SK-N-SH treated with all-trans-retinoic acid at 6 μM for 48 hours (cell line): Measurements from ENCODE around the gene C12orf54.

Source experiments
- ATAC-seq: fragments of 200-7000 bp; cut with Tn5 transposase; 3 replicates; pipeline ENCODE4 v1.9.1; 2020; ENCODE audit warnings: mild to moderate bottlenecking, moderate library complexity
- ARNTL ChIP-seq: fragments of 450-650 bp; formaldehyde crosslinking; IDR thresholded peaks from 2 replicates; pipeline ENCODE4 v1.5.0; 2020; ENCODE audit warnings: low read depth, mild to moderate bottlenecking, moderate library complexity, borderline replicate concordance
- BACH2 ChIP-seq: fragments of 250-450 bp; sonication (Bioruptor Pico); IDR thresholded peaks from 2 replicates; pipeline ENCODE4 v1.9.0; 2021; ENCODE audit warnings: mild to moderate bottlenecking, borderline replicate concordance
- CREB5 ChIP-seq: fragments of 250-450 bp; sonication (Bioruptor Pico); IDR thresholded peaks from 2 replicates; pipeline ENCODE4 v1.5.1; 2020; ENCODE audit warnings: low read depth, mild to moderate bottlenecking, moderate library complexity
- CSDC2 ChIP-seq: fragments of 250-450 bp; sonication (Bioruptor Pico); IDR thresholded peaks from 2 replicates; pipeline ENCODE4 v1.5.0; 2020; ENCODE audit warnings: mild to moderate bottlenecking, moderate library complexity
- CSRNP3 ChIP-seq: fragments of 250-450 bp; sonication (Bioruptor Pico); IDR thresholded peaks from 2 replicates; pipeline ENCODE4 v1.5.1; 2021; ENCODE audit warnings: mild to moderate bottlenecking, moderate library complexity
- ESRRG ChIP-seq: fragments of 250-450 bp; sonication (Bioruptor Pico); IDR thresholded peaks from 2 replicates; pipeline ENCODE4 v1.6.1; 2021; ENCODE audit warnings: mild to moderate bottlenecking
- ISL1 ChIP-seq: fragments of 250-450 bp; sonication (Bioruptor Pico); IDR thresholded peaks from 2 replicates; pipeline ENCODE4 v2.1.2; 2022; ENCODE audit warnings: mild to moderate bottlenecking, moderate library complexity
- OSR1 ChIP-seq: fragments of 250-450 bp; sonication (Bioruptor Pico); IDR thresholded peaks from 2 replicates; pipeline ENCODE4 v1.8.0; 2022; ENCODE audit warnings: moderate library complexity, mild to moderate bottlenecking, inconsistent platforms
- PATZ1 ChIP-seq: fragments of 250-450 bp; sonication (Bioruptor Pico); IDR thresholded peaks from 2 replicates; pipeline ENCODE4 v1.8.0; 2020; ENCODE audit warnings: mild to moderate bottlenecking, moderate library complexity, borderline replicate concordance
- RARB ChIP-seq: fragments of 250-450 bp; sonication (Bioruptor Pico); IDR thresholded peaks from 2 replicates; pipeline ENCODE4 v1.8.0; 2021; ENCODE audit warnings: mild to moderate bottlenecking, moderate library complexity
- SNAI2 ChIP-seq: fragments of 250-450 bp; sonication (Bioruptor Pico); IDR thresholded peaks from 2 replicates; pipeline ENCODE4 v1.5.0; 2020; ENCODE audit warnings: mild to moderate bottlenecking, moderate library complexity
- TCF4 ChIP-seq: fragments of 250-450 bp; sonication (Bioruptor Pico); IDR thresholded peaks from 2 replicates; pipeline ENCODE4 v1.8.0; 2021; ENCODE audit warnings: mild to moderate bottlenecking, moderate library complexity, borderline replicate concordance
- TOX ChIP-seq: fragments of 250-450 bp; sonication (Bioruptor Pico); IDR thresholded peaks from 2 replicates; pipeline ENCODE4 v1.8.0; 2021; ENCODE audit warnings: mild to moderate bottlenecking, moderate library complexity, borderline replicate concordance
- ZC3H10 ChIP-seq: fragments of 250-450 bp; sonication (Bioruptor Pico); IDR thresholded peaks from 2 replicates; pipeline ENCODE4 v1.5.1; 2021; ENCODE audit warnings: mild to moderate bottlenecking, moderate library complexity
- ZFP3 ChIP-seq: fragments of 250-450 bp; sonication (Bioruptor Pico); IDR thresholded peaks from 2 replicates; pipeline ENCODE4 v1.5.0; 2020; ENCODE audit warnings: mild to moderate bottlenecking, moderate library complexity
- ZFP30 ChIP-seq: fragments of 450-650 bp; formaldehyde crosslinking; IDR thresholded peaks from 2 replicates; pipeline ENCODE4 v1.5.0; 2022; ENCODE audit warnings: mild to moderate bottlenecking, moderate library complexity
- ZNF565 ChIP-seq: fragments of 450-650 bp; formaldehyde crosslinking; conservative IDR thresholded peaks from 2 replicates; pipeline ENCODE4 v1.5.0; 2020; ENCODE audit warnings: low read depth, mild to moderate bottlenecking, moderate library complexity
- ZNF70 ChIP-seq: fragments of 450-650 bp; formaldehyde crosslinking; IDR thresholded peaks from 2 replicates; pipeline ENCODE4 v1.5.0; 2020; ENCODE audit warnings: mild to moderate bottlenecking, moderate library complexity
- ZNF8 ChIP-seq: fragments of 450-650 bp; formaldehyde crosslinking; IDR thresholded peaks from 2 replicates; pipeline ENCODE4 v1.5.0; 2020; ENCODE audit warnings: mild to moderate bottlenecking, moderate library complexity
- TF ChIP-seq, protein P1 (sequence below): fragments of 250-450 bp; sonication (Bioruptor Pico); IDR thresholded peaks from 2 replicates; pipeline ENCODE4 v1.5.0; 2020; ENCODE audit warnings: mild to moderate bottlenecking, moderate library complexity
- TF ChIP-seq, protein P2 (sequence below): fragments of 250-450 bp; sonication (Bioruptor Pico); IDR thresholded peaks from 2 replicates; pipeline ENCODE4 v1.8.0; 2021; ENCODE audit warnings: low read depth, mild to moderate bottlenecking, moderate library complexity, borderline replicate concordance

Gene C12orf54

DNA sequence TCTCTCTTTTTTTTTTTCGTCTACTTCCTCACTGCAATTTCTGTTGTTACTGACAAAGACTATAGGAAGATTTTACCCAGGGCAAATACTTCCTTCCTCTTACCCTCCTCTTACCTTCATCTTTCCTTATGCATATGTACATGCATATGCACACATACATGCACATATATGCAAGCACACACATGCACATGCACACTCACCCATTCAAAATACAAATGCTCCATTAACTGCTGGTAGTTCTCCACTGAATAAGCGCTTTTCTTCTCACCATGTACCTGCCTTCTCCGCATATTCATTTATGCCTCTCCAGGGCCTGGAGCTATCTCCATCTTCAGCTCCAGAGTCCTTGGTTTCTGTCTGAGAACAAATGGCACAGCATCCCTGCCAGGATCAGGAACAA is 632 bp downstream of the C12orf54 start:
- ATAC-seq: no peak
- TF ChIP-seq ARNTL (CRISPR knock-in tag): no peak
- TF ChIP-seq, protein P1, sequence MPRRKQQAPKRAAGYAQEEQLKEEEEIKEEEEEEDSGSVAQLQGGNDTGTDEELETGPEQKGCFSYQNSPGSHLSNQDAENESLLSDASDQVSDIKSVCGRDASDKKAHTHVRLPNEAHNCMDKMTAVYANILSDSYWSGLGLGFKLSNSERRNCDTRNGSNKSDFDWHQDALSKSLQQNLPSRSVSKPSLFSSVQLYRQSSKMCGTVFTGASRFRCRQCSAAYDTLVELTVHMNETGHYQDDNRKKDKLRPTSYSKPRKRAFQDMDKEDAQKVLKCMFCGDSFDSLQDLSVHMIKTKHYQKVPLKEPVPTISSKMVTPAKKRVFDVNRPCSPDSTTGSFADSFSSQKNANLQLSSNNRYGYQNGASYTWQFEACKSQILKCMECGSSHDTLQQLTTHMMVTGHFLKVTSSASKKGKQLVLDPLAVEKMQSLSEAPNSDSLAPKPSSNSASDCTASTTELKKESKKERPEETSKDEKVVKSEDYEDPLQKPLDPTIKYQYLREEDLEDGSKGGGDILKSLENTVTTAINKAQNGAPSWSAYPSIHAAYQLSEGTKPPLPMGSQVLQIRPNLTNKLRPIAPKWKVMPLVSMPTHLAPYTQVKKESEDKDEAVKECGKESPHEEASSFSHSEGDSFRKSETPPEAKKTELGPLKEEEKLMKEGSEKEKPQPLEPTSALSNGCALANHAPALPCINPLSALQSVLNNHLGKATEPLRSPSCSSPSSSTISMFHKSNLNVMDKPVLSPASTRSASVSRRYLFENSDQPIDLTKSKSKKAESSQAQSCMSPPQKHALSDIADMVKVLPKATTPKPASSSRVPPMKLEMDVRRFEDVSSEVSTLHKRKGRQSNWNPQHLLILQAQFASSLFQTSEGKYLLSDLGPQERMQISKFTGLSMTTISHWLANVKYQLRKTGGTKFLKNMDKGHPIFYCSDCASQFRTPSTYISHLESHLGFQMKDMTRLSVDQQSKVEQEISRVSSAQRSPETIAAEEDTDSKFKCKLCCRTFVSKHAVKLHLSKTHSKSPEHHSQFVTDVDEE (CRISPR knock-in tag): no peak
- no peak for TF ChIP-seq ZC3H10 (CRISPR knock-in tag)
- TF ChIP-seq TOX (CRISPR knock-in tag): no peak
- no peak for TF ChIP-seq ZNF70
- no peak for TF ChIP-seq ZFP30 (CRISPR knock-in tag)
- TF ChIP-seq ISL1: no peak
- TF ChIP-seq PATZ1 (CRISPR knock-in tag): no peak
- no peak for TF ChIP-seq ZFP3 (CRISPR knock-in tag)
- no peak for TF ChIP-seq TCF4 (CRISPR knock-in tag)
- no peak for TF ChIP-seq SNAI2 (CRISPR knock-in tag)
- TF ChIP-seq OSR1: no peak
- no peak for TF ChIP-seq ZNF8
- no peak for TF ChIP-seq ZNF565 (CRISPR knock-in tag)
- no peak for TF ChIP-seq CREB5 (CRISPR knock-in tag)
- TF ChIP-seq CSDC2: no peak
- no peak for TF ChIP-seq ESRRG (CRISPR knock-in tag)
- no peak for TF ChIP-seq CSRNP3 (CRISPR knock-in tag)
- no peak for TF ChIP-seq RARB (CRISPR knock-in tag)
- no peak for TF ChIP-seq BACH2 (CRISPR knock-in tag)

DNA sequence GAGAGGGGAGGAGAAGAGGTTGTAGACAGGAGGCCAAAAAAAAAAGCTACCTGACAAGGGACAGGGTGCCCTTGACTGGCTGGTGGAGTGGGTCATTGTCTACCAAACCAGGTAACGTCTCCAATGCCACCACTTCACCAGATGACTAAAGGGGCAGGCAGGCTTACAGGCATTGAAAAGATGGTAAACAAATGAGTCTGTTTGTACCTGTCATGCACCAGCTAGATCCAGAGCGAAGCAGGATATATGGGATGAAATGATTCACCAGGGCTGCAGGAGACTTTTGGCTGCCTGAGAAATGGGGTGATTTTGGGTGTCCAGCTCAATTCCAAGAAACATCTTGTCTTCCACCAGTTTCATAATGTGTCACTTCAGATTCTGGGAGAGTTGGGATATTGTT is 4.0 kb downstream of the C12orf54 start:
- TF ChIP-seq ZFP3 (CRISPR knock-in tag) (no peak), CSRNP3 (CRISPR knock-in tag) (no peak), CREB5 (CRISPR knock-in tag) (no peak), ZC3H10 (CRISPR knock-in tag) (no peak), ZFP30 (CRISPR knock-in tag) (no peak), ESRRG (CRISPR knock-in tag) (no peak), RARB (CRISPR knock-in tag) (no peak), OSR1 (no peak), SNAI2 (CRISPR knock-in tag) (no peak), ZNF70 (no peak), PATZ1 (CRISPR knock-in tag) (no peak), BACH2 (CRISPR knock-in tag) (no peak), ZNF8 (no peak), ARNTL (CRISPR knock-in tag) (no peak), CSDC2 (no peak), TCF4 (CRISPR knock-in tag) (no peak)
- TF ChIP-seq, protein P1 (CRISPR knock-in tag): no peak
- TF ChIP-seq, protein P2, sequence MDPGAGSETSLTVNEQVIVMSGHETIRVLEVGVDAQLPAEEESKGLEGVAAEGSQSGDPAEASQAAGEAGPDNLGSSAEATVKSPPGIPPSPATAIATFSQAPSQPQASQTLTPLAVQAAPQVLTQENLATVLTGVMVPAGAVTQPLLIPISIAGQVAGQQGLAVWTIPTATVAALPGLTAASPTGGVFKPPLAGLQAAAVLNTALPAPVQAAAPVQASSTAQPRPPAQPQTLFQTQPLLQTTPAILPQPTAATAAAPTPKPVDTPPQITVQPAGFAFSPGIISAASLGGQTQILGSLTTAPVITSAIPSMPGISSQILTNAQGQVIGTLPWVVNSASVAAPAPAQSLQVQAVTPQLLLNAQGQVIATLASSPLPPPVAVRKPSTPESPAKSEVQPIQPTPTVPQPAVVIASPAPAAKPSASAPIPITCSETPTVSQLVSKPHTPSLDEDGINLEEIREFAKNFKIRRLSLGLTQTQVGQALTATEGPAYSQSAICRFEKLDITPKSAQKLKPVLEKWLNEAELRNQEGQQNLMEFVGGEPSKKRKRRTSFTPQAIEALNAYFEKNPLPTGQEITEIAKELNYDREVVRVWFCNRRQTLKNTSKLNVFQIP (CRISPR knock-in tag): no peak
- no peak for ATAC-seq
